Peyer's patch (tissue), 4 donors: ENCODE measurements around the gene SLC25A25. TPM values are rescaled to one million over a fixed set of nuclear protein-coding genes. Genes with fewer than 3 reads are reported as not detected.

Source experiments
- DNase-seq, 3 donors: peaks; one replicate each; pipeline ENCODE4 v3.0.0-alpha.2; 2017 to 2019
- H3K27ac ChIP-seq, 4 donors: fragments of 200-600 bp; sonication (generic); one replicate each; pipeline ENCODE4 v1.5.1; 2016 to 2019
- H3K27me3 ChIP-seq, 2 donors: fragments of 200-600 bp; sonication (generic); one replicate each; pipeline ENCODE4 v1.5.1; 2019
- H3K36me3 ChIP-seq, 3 donors: fragments of 200-600 bp; sonication (generic); one replicate each; pipeline ENCODE4 v1.5.1; 2016 to 2019
- H3K4me1 ChIP-seq, 4 donors: fragments of 200-600 bp; sonication (generic); one replicate each; pipeline ENCODE4 v1.5.1; 2016 to 2019
- H3K4me3 ChIP-seq, 4 donors: fragments of 200-600 bp; sonication (generic); 1 replicate in 3 of 4; 2 replicates in 1 of 4; pipeline ENCODE4 v1.5.1; 2016 to 2019; ENCODE audit warnings: mild to moderate bottlenecking in 1 of 4
- H3K9me3 ChIP-seq, 4 donors: fragments of 200-600 bp; sonication (generic); one replicate each; pipeline ENCODE4 v1.5.1; 2016 to 2019; ENCODE audit warnings: mild to moderate bottlenecking in 1 of 4
- POLR2A ChIP-seq, 2 donors: fragments of 450-650 bp; IDR thresholded peaks; one replicate each; pipeline ENCODE4 v1.5.1; 2017; ENCODE audit warnings: antibody characterized with exemption in 2 of 2, mild to moderate bottlenecking in 2 of 2, moderate library complexity in 2 of 2
- total RNA-seq, 4 donors: library from RNA; depleted of rRNA; stranded (reverse); fragments of >200 nt; gene quantifications; one replicate each; pipeline ENCODE4 v1.1.0, GENCODE V29; 2016
- TF ChIP-seq, protein P1 (sequence below), 6 experiments: fragments of 450-650 bp in 4 of 6; fragments of 200-600 bp in 2 of 6; sonication (generic) in 1 of 6; IDR thresholded peaks; one replicate each; pipeline ENCODE4 v1.5.1; 2017 to 2019; ENCODE audit warnings: antibody characterized with exemption in 6 of 6, mild to moderate bottlenecking in 3 of 6, moderate library complexity in 1 of 6

Gene SLC25A25
- total RNA-seq, 4 donors from 2014 or later, result 18.2 to 44.1 (median 28.2) TPM

DNA sequence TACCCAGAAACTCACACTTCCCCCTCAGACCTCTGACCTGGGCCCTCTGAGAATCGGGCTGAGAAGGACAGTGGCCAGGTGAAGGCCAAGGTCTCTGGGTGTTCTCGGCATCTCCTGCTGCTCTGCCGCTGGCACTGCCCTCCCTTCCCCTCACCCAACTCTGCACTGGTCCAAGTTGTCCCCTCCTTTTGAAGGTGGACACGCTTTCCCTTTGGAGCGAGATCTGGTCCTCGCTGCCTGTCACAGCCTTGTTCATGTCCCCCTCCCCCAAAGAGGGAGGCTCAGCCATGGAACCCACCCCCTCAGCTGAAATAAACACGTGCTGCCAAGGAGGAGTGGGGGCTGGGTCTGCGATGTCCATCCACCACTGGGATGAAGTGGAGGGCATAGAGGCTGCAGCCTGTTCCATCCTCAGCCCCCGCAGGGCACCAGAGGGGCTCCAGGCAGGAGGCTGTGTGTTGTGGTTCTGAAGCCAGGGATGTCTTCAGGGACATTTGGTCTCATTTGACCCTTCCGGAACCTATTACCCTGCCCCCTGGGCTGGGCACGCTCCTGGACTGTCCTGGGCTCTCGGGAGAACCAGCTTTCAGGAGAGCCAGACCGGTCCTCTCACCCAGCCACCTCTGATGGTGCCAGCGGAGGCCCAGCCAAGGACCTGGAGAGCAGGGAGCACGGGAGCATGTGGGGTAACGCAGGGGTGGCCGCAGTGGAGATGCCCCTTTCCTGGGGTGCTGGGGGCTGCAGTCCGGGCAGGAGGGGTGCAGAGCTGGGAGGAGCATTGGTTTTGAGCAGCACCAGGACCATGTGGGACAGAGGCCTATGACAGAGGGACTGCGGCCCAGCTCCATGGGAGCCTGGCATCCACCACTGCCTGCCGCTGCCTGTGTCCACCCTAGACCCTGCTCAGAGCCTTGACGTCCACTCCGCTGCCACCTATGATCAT is 76.5 kb downstream of the SLC25A25 start:
- DNase-seq, result peak in 1 of 3 donors; percentile 33

DNA sequence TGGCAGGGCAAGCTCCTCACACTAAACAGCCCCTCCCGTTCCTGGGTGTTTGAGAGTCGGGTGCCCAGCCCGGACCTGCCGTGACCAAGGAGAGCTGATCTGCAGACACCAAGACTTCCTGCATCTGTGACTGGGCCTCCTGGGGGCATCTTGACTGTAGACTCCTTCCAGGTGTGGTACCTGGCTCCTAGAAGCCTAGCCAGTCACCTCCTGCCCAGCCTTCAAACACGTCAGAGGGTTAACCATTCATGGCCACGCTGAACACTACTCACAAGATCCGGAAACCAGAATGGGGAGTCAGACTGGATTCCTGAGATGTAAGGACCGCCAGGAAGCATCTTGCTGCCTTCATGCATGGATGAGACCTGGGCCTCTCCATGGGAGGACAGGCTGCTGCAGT is 77.5 kb downstream of the SLC25A25 start:
- Histone ChIP-seq H3K27ac (no peak overlapping the region), H3K27me3 (no peaks in the 10 kb centered on the region), H3K9me3 (no peaks in the 10 kb centered on the region), H3K4me3 (no peak overlapping the region), H3K4me1 (peaks cover 0 to 13% (median 2%) of the 10 kb centered on the region in 4 donors), H3K36me3 (no peaks in the 10 kb centered on the region)
- no peak for TF ChIP-seq POLR2A (IDR thresholded peaks at IDR 0.05)
- TF ChIP-seq, protein P1, sequence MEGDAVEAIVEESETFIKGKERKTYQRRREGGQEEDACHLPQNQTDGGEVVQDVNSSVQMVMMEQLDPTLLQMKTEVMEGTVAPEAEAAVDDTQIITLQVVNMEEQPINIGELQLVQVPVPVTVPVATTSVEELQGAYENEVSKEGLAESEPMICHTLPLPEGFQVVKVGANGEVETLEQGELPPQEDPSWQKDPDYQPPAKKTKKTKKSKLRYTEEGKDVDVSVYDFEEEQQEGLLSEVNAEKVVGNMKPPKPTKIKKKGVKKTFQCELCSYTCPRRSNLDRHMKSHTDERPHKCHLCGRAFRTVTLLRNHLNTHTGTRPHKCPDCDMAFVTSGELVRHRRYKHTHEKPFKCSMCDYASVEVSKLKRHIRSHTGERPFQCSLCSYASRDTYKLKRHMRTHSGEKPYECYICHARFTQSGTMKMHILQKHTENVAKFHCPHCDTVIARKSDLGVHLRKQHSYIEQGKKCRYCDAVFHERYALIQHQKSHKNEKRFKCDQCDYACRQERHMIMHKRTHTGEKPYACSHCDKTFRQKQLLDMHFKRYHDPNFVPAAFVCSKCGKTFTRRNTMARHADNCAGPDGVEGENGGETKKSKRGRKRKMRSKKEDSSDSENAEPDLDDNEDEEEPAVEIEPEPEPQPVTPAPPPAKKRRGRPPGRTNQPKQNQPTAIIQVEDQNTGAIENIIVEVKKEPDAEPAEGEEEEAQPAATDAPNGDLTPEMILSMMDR (IDR thresholded peaks at IDR 0.05), result no peak
- no peak for DNase-seq

More for the DNA sequence above, 76.5 kb downstream of the SLC25A25 start:
- TF ChIP-seq, protein P1 (IDR thresholded peaks at IDR 0.05), result no peak
- TF ChIP-seq POLR2A (IDR thresholded peaks at IDR 0.05), result no peak
- no peak overlapping the region for H3K27ac ChIP-seq
- H3K27me3 ChIP-seq, result no peaks in the 10 kb centered on the region
- no peaks in the 10 kb centered on the region for H3K9me3 ChIP-seq
- H3K4me1 ChIP-seq, result peaks cover 0 to 11% (median 2%) of the 10 kb centered on the region in 4 donors
- H3K36me3 ChIP-seq, result no peaks in the 10 kb centered on the region
- no peak overlapping the region for H3K4me3 ChIP-seq

DNA sequence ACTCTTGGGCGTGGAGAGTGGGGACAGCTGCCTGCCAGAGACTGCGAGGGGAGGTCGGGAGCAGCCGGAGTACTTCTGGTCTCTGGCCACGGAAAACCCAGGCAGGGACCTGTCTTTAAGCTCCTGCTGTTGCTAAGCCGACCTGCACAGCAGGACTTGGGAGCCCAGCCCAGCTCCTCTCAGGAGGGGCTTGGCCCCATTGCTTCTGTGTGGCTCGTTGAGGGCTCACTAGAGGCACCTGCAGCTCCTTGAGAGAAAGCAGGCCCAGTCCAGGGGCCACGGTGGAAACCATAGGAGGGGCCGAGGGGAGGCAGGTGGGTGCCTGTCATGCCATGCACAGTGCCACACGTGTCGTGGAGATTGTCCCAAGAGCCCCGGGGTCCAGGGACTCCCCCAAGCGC is 77.9 kb downstream of the SLC25A25 start:
- Histone ChIP-seq H3K27me3 (no peaks in the 10 kb centered on the region), H3K9me3 (no peaks in the 10 kb centered on the region), H3K36me3 (no peaks in the 10 kb centered on the region), H3K27ac (no peak overlapping the region), H3K4me3 (no peak overlapping the region), H3K4me1 (peaks cover 0 to 13% (median 2%) of the 10 kb centered on the region in 4 donors)
- TF ChIP-seq, protein P1 (IDR thresholded peaks at IDR 0.05), result no peak
- TF ChIP-seq POLR2A (IDR thresholded peaks at IDR 0.05), result no peak
- peak in 1 of 3 donors; percentile 34 for DNase-seq

DNA sequence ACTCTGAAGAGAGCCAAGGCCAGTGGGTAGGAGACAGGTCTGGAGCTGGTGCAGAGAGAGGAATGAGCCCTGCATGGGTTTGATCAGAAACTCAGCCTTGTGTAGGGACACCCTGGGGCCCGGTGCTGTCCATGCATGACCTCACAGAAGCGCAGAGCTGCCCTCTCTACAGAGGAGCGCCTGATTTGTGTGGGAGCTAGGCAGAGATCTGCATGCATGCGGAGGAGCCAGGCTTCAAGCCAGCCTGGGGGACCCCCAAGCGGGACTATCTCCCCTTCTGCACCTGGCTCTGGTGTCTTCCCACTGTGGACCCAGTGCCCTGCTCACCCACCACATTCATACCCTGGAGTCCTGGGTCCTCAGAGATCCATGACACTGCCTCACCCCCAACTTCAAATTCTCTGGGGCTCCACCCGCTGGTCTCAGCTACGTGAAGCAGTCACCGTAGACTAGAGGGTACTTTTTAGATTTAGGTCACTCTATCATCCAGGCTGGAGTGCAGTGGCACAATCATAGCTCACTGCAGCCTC is 78.6 kb downstream of the SLC25A25 start:
- H3K4me1 ChIP-seq, result peaks cover 0 to 13% (median 2%) of the 10 kb centered on the region in 4 donors
- DNase-seq, result peak in 1 of 3 donors; percentile 27

DNA sequence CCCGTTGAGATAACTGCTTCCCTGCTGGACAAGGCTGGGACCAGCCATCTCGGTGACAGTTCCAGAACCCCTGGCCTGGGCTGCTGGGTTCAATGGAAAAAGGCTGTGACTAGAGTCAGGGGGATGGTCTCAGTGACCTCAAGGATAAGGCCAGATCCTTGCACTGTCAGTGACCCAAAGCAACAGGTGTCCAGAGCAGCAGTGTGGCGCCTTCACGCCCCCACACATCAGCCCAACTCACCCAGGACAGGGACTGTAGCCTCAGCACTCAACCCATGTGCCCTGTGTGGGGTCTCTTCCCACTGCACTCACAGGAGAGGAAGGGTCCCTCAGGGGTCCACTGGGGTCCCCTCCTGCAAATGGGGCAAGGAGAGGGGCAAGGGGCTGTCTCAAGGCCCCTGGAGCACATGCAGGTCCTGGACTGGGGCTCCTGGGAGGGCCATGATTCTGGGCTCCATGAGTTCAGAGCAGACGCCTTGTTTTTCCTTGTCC is 80.5 kb downstream of the SLC25A25 start:
- H3K9me3 ChIP-seq, result no peaks in the 10 kb centered on the region
- no peak overlapping the region for H3K4me3 ChIP-seq
- peak in 2 of 3 donors; percentile 39 to 40 for DNase-seq
- H3K36me3 ChIP-seq, result no peaks in the 10 kb centered on the region
- H3K4me1 ChIP-seq, result peaks cover 0 to 13% (median 2%) of the 10 kb centered on the region in 4 donors
- TF ChIP-seq POLR2A (IDR thresholded peaks at IDR 0.05), result no peak
- TF ChIP-seq, protein P1 (IDR thresholded peaks at IDR 0.05), result no peak
- H3K27me3 ChIP-seq, result no peaks in the 10 kb centered on the region
- H3K27ac ChIP-seq, result peak overlapping the region in 2 of 4 donors; percentile 69 to 72

More for the DNA sequence above, 78.6 kb downstream of the SLC25A25 start:
- H3K4me3 ChIP-seq, result no peak overlapping the region
- TF ChIP-seq, protein P1 (IDR thresholded peaks at IDR 0.05), result no peak
- TF ChIP-seq POLR2A (IDR thresholded peaks at IDR 0.05), result no peak
- no peaks in the 10 kb centered on the region for H3K27me3 ChIP-seq
- no peaks in the 10 kb centered on the region for H3K9me3 ChIP-seq
- no peaks in the 10 kb centered on the region for H3K36me3 ChIP-seq
- no peak overlapping the region for H3K27ac ChIP-seq
